Testis (tissue), 2 donors: ENCODE results near the gene FBXO44.

Experiments used
- POLR2A ChIP-seq: fragments of 450-650 bp; IDR thresholded peaks from one replicate; pipeline ENCODE4 v1.6.1; 2017; ENCODE audit warnings: antibody characterized with exemption, mild to moderate bottlenecking, moderate library complexity
- TF ChIP-seq, protein P1 (sequence below), 3 experiments: fragments of 450-650 bp in 2 of 3; fragments of 200-600 bp in 1 of 3; sonication (generic) in 1 of 3; IDR thresholded peaks; one replicate each; pipeline ENCODE4 v1.5.1; 2016 to 2019; ENCODE audit warnings: antibody characterized with exemption in 3 of 3, mild to moderate bottlenecking in 2 of 3, moderate library complexity in 1 of 3

DNA sequence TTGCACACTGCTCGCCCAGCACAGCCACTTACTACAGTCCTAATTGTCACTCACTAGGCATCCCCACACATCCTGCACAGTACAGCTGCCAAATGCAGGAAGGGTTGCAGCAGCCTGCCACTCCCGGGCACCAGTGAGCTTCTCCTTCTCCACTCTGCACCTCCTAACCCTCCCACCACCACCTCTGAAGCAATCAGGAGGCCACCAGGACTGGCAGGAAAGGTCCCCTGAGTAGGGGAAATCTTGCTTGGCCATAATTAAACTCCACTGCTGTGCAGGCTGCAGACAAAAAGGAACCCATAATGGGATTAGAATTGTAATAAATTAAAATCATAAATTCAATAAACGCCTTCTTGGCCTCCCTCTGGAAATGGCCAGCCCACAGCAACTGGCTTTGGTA, 32.3 kb upstream of the FBXO44 start:
- TF ChIP-seq, protein P1, sequence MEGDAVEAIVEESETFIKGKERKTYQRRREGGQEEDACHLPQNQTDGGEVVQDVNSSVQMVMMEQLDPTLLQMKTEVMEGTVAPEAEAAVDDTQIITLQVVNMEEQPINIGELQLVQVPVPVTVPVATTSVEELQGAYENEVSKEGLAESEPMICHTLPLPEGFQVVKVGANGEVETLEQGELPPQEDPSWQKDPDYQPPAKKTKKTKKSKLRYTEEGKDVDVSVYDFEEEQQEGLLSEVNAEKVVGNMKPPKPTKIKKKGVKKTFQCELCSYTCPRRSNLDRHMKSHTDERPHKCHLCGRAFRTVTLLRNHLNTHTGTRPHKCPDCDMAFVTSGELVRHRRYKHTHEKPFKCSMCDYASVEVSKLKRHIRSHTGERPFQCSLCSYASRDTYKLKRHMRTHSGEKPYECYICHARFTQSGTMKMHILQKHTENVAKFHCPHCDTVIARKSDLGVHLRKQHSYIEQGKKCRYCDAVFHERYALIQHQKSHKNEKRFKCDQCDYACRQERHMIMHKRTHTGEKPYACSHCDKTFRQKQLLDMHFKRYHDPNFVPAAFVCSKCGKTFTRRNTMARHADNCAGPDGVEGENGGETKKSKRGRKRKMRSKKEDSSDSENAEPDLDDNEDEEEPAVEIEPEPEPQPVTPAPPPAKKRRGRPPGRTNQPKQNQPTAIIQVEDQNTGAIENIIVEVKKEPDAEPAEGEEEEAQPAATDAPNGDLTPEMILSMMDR (IDR thresholded peaks at IDR 0.05) = no peak
- no peak for TF ChIP-seq POLR2A
